ENCODE results near the gene ALDH3B1. TPM values are rescaled to one million over a fixed set of nuclear protein-coding genes. Genes with fewer than 3 reads are reported as not detected.

Gene ALDH3B1
- total and polyA plus RNA-seq, 2 of the 4 experiments (the other 2 are of a cell fraction): 11.8 to 22.8 TPM

- no peaks in the 10 kb centered on the region for H3K9me3 ChIP-seq (ENCODE audit: control insufficient read depth, insufficient read depth, low read length)
- no peak overlapping the region for H3K23ac ChIP-seq (ENCODE audit: low read depth, low read length)
- no TSS peak for BruUV-seq (replicated peaks)
- in situ Hi-C loops (cut with MboI; ENCODE audit: low sequenced_read_pairs) (loop anchor here (10.0 kb wide), 1 partner anchor 110 kb away; no protein-coding TSS in a partner anchor), dilution Hi-C loops (cut with HindIII; ENCODE audit: low sequenced_read_pairs, unreplicated experiment) (no loop called here), intact Hi-C loops (cut with micrococcal nuclease) (no loop called here)
- no peak overlapping the region for H2AK9ac ChIP-seq (replicated peaks; ENCODE audit: low read depth, low read length, poor library complexity)
- H3K4ac ChIP-seq (ENCODE audit: low read depth, low read length): no peak overlapping the region
- ChIA-PET CTCF (no interaction called here), POLR2A (ENCODE audit: unreplicated experiment) (no interaction called here)
- whole genome bisulfite sequencing, 2 experiments (ENCODE audit: extremely low coverage in 2 of 2, insufficient read length in 1 of 2): no CpG with 5 or more reads among the region's 2 CpGs
- no peak overlapping the region for H2AK5ac ChIP-seq (ENCODE audit: low read depth, low read length)
- no peak overlapping the region for H2AFZ ChIP-seq (replicated peaks; ENCODE audit: low read length, poor library complexity)
- no peak overlapping the region for H3K18ac ChIP-seq (ENCODE audit: low read depth, low read length)
- H4K8ac ChIP-seq (ENCODE audit: low read depth in 2 of 2, low read length in 2 of 2): no peak overlapping the region
- no peaks in the 10 kb centered on the region for H4K20me1 ChIP-seq (ENCODE audit: insufficient read depth, low read length)
- no peak overlapping the region for H3K9ac ChIP-seq (ENCODE audit: low read depth, low read length)
- no peak overlapping the region for H4K91ac ChIP-seq (ENCODE audit: insufficient read depth, low read depth, low read length)
- peaks cover 43% of the 10 kb centered on the region for H3K36me3 ChIP-seq (ENCODE audit: control insufficient read depth, insufficient read depth, low read length)
- no peak overlapping the region for H3K4me3 ChIP-seq (ENCODE audit: insufficient read depth, low read depth, low read length)
- no peaks in the 10 kb centered on the region for H3K27me3 ChIP-seq (ENCODE audit: control insufficient read depth, insufficient read depth, low read length)
- DNase-seq (no peak), ATAC-seq (ENCODE audit: low read depth) (no peak)
- TF ChIP-seq MXI1 (IDR thresholded peaks at IDR 0.05; ENCODE audit: borderline replicate concordance, low read depth, low read length) (no peak), CEBPB (IDR thresholded peaks at IDR 0.05; ENCODE audit: low read depth, low read length) (no peak), CHD1 (IDR thresholded peaks at IDR 0.05; ENCODE audit: low read depth, low read length) (no peak), ELK1 (IDR thresholded peaks at IDR 0.05; ENCODE audit: borderline replicate concordance, low read depth, low read length) (no peak), POLR2A (IDR thresholded peaks at IDR 0.05; ENCODE audit: low read depth, low read length) (no peak), USF2 (IDR thresholded peaks at IDR 0.05; ENCODE audit: low read depth, low read length) (no peak), RCOR1 (IDR thresholded peaks at IDR 0.05; ENCODE audit: insufficient replicate concordance, low read length) (no peak), NFE2L2 (IDR thresholded peaks at IDR 0.05; ENCODE audit: low read depth, low read length) (no peak), FOS (IDR thresholded peaks at IDR 0.05; ENCODE audit: low read depth, low read length) (no peak), BHLHE40 (IDR thresholded peaks at IDR 0.05; ENCODE audit: low read depth, low read length) (no peak), MAZ (IDR thresholded peaks at IDR 0.05; ENCODE audit: borderline replicate concordance, low read depth, low read length) (no peak), CTCF (conservative IDR thresholded peaks at IDR 0.05; ENCODE audit: low read depth, low read length) (no peak), MAFK (IDR thresholded peaks at IDR 0.05; ENCODE audit: low read depth, low read length) (no peak), SMC3 (IDR thresholded peaks at IDR 0.05; ENCODE audit: low read depth, low read length) (no peak), RFX5 (IDR thresholded peaks at IDR 0.05; ENCODE audit: low read depth, low read length) (no peak), RAD21 (IDR thresholded peaks at IDR 0.05; ENCODE audit: low read length) (no peak)
- H4K5ac ChIP-seq (ENCODE audit: low read depth, low read length): no peak overlapping the region
- no peak overlapping the region for H2BK120ac ChIP-seq (ENCODE audit: low read depth, low read length)
- no peaks in the 10 kb centered on the region for H3K79me1 ChIP-seq (ENCODE audit: low read depth in 1 of 2, low read length in 2 of 2)
- peaks cover 4% of the 10 kb centered on the region; the same call in 1 of the 2 replicates for H3K9me1 ChIP-seq (ENCODE audit: insufficient read depth, low read length)
- no peak overlapping the region for H3K56ac ChIP-seq (ENCODE audit: extremely low read depth, insufficient read depth, low read length)
- H3K4me2 ChIP-seq (ENCODE audit: low read depth, low read length): no peak overlapping the region
- no peak overlapping the region for H2BK15ac ChIP-seq (ENCODE audit: low read depth, low read length)
- no peak overlapping the region for H3K14ac ChIP-seq (replicated peaks; ENCODE audit: low read depth, low read length)
- no peaks in the 10 kb centered on the region for H3K4me1 ChIP-seq (ENCODE audit: control insufficient read depth, insufficient read depth, low read length)
- no peak overlapping the region for H3K27ac ChIP-seq (ENCODE audit: insufficient read depth, low read length)
- no peak overlapping the region for H2BK5ac ChIP-seq (ENCODE audit: low read depth, low read length, poor library complexity, severe bottlenecking)
- H2BK20ac ChIP-seq (ENCODE audit: low read depth, low read length): no peak overlapping the region
Measured at GRCh38 chr11:68064926-68065325, 54.8 kb downstream of the ALDH3B1 start.

Measured in IMR-90 (cell line).